ENCODE measurements around the gene ARHGEF1. TPM values are rescaled to one million over a fixed set of nuclear protein-coding genes. Genes with fewer than 3 reads are reported as not detected.

The ARHGEF1 gene
- total RNA-seq, 1 experiment from 2014 or later, result 142 TPM

DNA sequence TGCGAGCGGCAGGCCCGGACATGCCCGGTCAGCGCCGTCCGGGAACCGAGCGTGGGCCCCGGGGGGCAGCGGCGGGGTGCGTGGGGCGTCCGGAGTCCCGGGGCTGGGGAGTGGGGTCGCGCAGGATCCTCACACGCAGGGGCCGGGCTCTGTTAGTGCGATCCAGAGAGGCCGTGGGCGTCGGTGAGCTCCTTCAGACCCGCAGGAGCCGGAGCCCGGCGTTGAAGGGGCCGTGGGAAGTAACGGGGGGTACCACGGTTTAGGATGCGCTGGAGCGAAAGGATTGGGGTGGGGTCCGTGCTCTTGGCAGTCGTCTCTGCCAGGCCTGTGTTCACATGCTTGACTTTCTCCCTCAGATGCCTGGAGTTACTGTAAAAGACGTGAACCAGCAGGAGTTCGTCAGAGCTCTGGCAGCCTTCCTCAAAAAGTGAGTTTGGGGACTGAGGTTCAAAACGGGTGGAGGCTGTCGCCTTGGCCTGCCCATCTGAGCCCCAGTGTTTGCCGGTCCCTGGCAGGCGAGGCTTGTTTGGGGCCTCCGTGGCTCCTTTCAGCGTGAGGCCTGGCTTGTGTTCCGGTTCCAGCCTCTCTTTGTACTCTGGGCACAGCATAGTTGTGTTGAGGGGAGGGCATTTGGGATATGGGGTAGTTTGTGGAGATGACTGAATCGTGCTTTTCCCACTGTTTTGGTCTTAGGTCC lies 22.4 kb upstream of the ARHGEF1 start:
- peak overlapping the region; percentile 100 for H3K4me3 ChIP-seq
- H3K9me3 ChIP-seq, result no peaks in the 10 kb centered on the region
- no peak for DNase-seq
- H3K36me3 ChIP-seq, result peaks cover 53% of the 10 kb centered on the region
- peaks cover 4% of the 10 kb centered on the region; the same call in 1 of the 2 replicates for H3K27me3 ChIP-seq

DNA sequence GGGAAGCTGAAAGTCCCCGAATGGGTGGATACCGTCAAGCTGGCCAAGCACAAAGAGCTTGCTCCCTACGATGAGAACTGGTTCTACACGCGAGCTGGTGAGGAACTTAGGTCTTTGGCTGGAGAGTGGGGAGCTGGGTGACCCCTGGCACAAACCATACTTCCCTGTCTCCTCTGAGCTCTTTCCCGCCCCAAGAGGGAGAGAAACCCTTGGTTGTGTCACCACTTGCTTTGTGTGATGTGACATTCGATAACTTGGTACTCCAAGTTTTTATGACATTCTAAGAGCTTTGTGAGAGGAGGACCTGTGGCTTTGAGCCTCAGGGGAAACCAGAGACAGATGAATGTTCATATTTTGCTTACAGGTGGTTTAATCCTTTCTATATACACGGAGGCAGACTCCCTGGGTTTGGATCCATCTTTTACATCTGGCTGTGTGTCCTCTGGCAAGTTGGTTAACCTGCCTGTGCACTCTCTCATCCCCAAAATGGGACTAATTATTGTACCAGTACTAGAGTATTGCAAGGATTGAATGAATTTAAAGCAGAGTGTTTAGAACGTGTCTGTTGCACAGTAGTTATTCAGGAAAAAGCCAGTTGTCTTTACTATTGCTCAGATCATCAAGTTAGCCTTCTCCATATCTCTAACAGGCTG lies 21.7 kb upstream of the ARHGEF1 start:
- Histone ChIP-seq H3K27me3 (0 out of 2 replicates have a peak, but pooled peaks cover 4% of the 10 kb centered on the region), H3K9me3 (no peaks in the 10 kb centered on the region), H3K4me3 (peak overlapping the region; percentile 100), H3K36me3 (peaks cover 60% of the 10 kb centered on the region)
- DNase-seq, result no peak

DNA sequence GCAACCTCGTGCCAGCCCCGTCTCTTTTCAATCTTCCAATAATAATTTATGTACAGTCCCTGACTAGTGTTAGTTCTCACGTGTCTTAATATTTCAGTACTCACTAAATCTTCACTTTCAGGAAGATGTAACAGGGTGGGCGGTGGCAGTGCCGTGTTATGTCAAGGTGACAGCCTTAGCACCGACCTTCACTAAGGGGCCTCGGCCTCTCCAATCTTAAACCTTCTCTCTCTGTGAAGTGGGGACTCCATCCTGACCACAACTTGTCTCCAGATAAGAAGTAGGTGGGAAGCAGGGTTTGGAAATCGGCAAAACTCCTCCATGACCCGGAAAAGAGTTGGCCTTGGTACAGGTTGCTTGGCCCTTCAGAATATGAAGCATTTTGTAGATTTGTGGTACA lies 21.1 kb upstream of the ARHGEF1 start:
- peaks cover 66% of the 10 kb centered on the region for H3K36me3 ChIP-seq
- 0 out of 2 replicates have a peak, but pooled peaks cover 2% of the 10 kb centered on the region for H3K27me3 ChIP-seq
- H3K9me3 ChIP-seq, result no peaks in the 10 kb centered on the region
- DNase-seq, result no peak
- H3K4me3 ChIP-seq, result peak overlapping the region; percentile 100

- H3K4me3 ChIP-seq, result peak overlapping the region; percentile 100
- H3K36me3 ChIP-seq, result peaks cover 73% of the 10 kb centered on the region
- H3K27me3 ChIP-seq, result 0 out of 2 replicates have a peak, but pooled peaks cover 2% of the 10 kb centered on the region
- H3K9me3 ChIP-seq, result no peaks in the 10 kb centered on the region
- DNase-seq, result no peak
Observed at GRCh38 chr19:41862445-41862986, 20.5 kb upstream of the ARHGEF1 start.

DNA sequence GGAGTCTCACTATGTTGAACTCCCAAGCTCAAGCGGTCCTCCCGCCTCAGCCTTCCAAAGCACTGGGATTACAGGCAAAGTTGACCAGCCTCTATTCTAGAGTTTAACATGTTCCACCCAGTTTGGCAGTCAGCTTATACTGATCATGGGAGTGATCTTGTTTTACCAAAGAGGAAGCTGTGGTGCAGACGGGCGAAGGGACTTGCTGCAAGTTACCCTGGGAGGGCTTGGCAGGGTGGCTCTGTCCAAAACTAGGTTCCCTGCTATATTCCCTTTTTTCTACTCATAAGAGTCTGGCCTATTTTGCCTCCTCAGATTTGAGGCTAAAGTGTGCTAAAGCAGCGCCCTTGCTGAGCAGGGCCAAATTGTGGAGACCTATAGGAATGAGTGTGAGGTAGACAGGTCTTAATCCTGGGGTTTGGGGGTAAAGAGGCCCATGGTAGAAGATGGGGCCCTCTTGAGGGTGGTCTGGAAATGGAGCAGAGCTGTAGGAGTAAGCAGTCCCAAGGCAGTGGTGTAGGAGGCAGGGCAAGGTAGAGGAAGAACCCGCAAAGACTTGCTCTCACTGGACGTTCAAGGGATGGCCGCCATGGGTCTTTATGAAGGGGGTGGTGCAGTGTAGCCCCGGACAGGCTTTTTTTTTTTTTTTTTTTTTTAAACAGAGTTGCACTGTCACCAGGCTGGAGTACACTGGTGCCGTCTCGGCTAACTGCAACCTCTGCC lies 19.6 kb upstream of the ARHGEF1 start:
- peaks cover 81% of the 10 kb centered on the region for H3K36me3 ChIP-seq
- 0 out of 2 replicates have a peak, but pooled peaks cover 2% of the 10 kb centered on the region for H3K27me3 ChIP-seq
- no peaks in the 10 kb centered on the region for H3K9me3 ChIP-seq
- no peak for DNase-seq
- peak overlapping the region; percentile 100; the same call in 1 of the 2 replicates for H3K4me3 ChIP-seq

- Histone ChIP-seq H3K4me3 (no peak overlapping the region), H3K27me3 (0 out of 2 replicates have a peak, but pooled peaks cover 2% of the 10 kb centered on the region), H3K9me3 (no peaks in the 10 kb centered on the region), H3K36me3 (peaks cover 91% of the 10 kb centered on the region)
- no peak for DNase-seq
Observed at GRCh38 chr19:41864374-41864773, 18.6 kb upstream of the ARHGEF1 start.

DNA sequence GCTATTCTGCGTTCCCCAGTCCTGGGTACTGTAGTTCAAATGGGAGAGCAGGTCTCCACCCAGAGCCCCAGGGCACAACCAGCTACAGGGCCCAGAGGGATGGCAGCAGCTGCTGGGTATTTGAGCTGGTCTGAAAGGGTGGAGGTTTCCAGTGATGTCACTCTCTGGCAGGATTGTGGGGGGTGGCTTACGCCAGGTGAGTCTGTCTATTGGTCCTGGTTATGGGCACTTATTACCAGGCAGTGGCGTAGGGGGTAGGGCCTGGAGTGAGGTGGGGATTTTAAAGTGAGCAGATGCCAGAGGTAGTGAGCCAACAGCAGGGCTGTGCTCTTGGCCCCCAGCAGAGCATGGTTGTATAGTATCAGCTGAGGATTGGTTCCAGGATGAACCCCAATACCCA lies 16.7 kb upstream of the ARHGEF1 start:
- DNase-seq, result no peak
- Histone ChIP-seq H3K4me3 (no peak overlapping the region), H3K9me3 (no peaks in the 10 kb centered on the region), H3K36me3 (peaks cover 100% of the 10 kb centered on the region), H3K27me3 (0 out of 2 replicates have a peak, but pooled peaks cover 2% of the 10 kb centered on the region)

GRCh38 chr19:41868120-41868988 lies 14.6 kb upstream of the ARHGEF1 start:
- Histone ChIP-seq H3K9me3 (peaks cover 2% of the 10 kb centered on the region; the same call in 1 of the 2 replicates), H3K36me3 (peaks cover 95% of the 10 kb centered on the region)
- no peak for DNase-seq

GRCh38 chr19:41868989-41869300 lies 14.0 kb upstream of the ARHGEF1 start:
- peaks cover 89% of the 10 kb centered on the region for H3K36me3 ChIP-seq
- no peak overlapping the region for H3K4me3 ChIP-seq
- H3K27me3 ChIP-seq, result 0 out of 2 replicates have a peak, but pooled peaks cover under 1% of the 10 kb centered on the region
- no peak for DNase-seq
- peaks cover 2% of the 10 kb centered on the region; the same call in 1 of the 2 replicates for H3K9me3 ChIP-seq

More at GRCh38 chr19:41868120-41868988, 14.6 kb upstream of the ARHGEF1 start:
- Histone ChIP-seq H3K4me3 (no peak overlapping the region), H3K27me3 (0 out of 2 replicates have a peak, but pooled peaks cover 2% of the 10 kb centered on the region)

DNA sequence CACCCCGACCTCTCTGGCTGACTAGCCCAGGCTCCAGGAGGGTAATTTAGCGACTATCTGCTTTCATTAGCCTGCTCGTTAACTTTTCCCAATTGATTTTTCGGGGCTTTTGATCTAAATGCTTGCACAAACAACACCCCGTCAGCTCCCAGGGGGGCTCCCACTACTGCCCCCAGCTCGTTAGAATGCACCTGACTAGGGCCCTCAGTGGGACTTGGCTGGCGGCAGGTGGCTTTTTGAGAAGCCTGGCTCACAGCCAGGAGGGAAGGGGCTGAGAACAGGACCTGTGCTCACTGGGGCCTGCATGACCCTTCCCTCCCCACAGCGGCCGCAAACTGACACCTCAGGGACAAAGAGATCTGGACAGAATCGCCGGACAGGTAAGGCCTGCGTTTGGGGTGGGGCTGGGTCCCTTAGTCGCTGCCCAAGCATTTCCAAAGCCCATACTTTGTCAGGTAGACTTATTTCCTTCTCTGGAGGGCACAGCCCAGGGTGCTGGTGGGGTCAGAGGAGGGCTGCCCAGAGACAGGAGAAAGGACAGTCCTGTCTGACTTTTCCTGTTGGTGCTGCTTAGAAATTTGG lies 13.5 kb upstream of the ARHGEF1 start:
- Histone ChIP-seq H3K4me3 (no peak overlapping the region), H3K36me3 (peaks cover 84% of the 10 kb centered on the region), H3K9me3 (peaks cover 2% of the 10 kb centered on the region; the same call in 1 of the 2 replicates), H3K27me3 (no peaks in the 10 kb centered on the region)
- DNase-seq, result no peak

- Histone ChIP-seq H3K4me3 (no peak overlapping the region), H3K9me3 (peaks cover 2% of the 10 kb centered on the region; the same call in 1 of the 2 replicates), H3K36me3 (peaks cover 74% of the 10 kb centered on the region), H3K27me3 (no peaks in the 10 kb centered on the region)
- peak; percentile 80 for DNase-seq
Observed at GRCh38 chr19:41870401-41870873, 12.5 kb upstream of the ARHGEF1 start.

GRCh38 chr19:41871573-41872383 lies 11.2 kb upstream of the ARHGEF1 start:
- no peak overlapping the region for H3K4me3 ChIP-seq
- no peak for DNase-seq
- H3K27me3 ChIP-seq, result no peaks in the 10 kb centered on the region
- peaks cover 2% of the 10 kb centered on the region; the same call in 1 of the 2 replicates for H3K9me3 ChIP-seq
- H3K36me3 ChIP-seq, result peaks cover 61% of the 10 kb centered on the region

GRCh38 chr19:41872384-41872774 lies 10.6 kb upstream of the ARHGEF1 start:
- Histone ChIP-seq H3K9me3 (peaks cover 2% of the 10 kb centered on the region; the same call in 1 of the 2 replicates), H3K4me3 (no peak overlapping the region), H3K27me3 (no peaks in the 10 kb centered on the region), H3K36me3 (peaks cover 55% of the 10 kb centered on the region)
- DNase-seq, result no peak

- peak; percentile 66 for DNase-seq
- Histone ChIP-seq H3K9me3 (peaks cover 2% of the 10 kb centered on the region; the same call in 1 of the 2 replicates), H3K27me3 (no peaks in the 10 kb centered on the region), H3K4me3 (no peak overlapping the region), H3K36me3 (peaks cover 49% of the 10 kb centered on the region)
Observed at GRCh38 chr19:41872775-41873647, 10.0 kb upstream of the ARHGEF1 start.

Data from MG63 (cell line).